Measurements from ENCODE around the gene C12orf56. TPM values are rescaled to one million over a fixed set of nuclear protein-coding genes. Genes with fewer than 3 reads are reported as not detected.
A peak's percentile ranks its signal among the peaks of the same experiment; 100 is the strongest.

The C12orf56 gene
- total RNA-seq, 2 experiments from 2014 or later: not detected

- H3K36me3 Mint-ChIP-seq (ENCODE audit: low read depth): no peaks in the 10 kb centered on the region
- POLR2A ChIA-PET: no interaction called here
- H3K9me3 Mint-ChIP-seq: no peaks in the 10 kb centered on the region
- H3K27me3 Mint-ChIP-seq: no peaks in the 10 kb centered on the region
- no peak for DNase-seq
- H3K27ac Mint-ChIP-seq: no peak overlapping the region
- CTCF ChIA-PET: interaction anchor here (0.6 kb wide), 1 partner anchor 60 kb away, joined by 3 read pairs; no protein-coding TSS in a partner anchor
- H3K4me3 Mint-ChIP-seq: no peak overlapping the region
- no peaks in the 10 kb centered on the region for H3K4me1 Mint-ChIP-seq
Measured at GRCh38 chr12:64278421-64278820, 112.1 kb downstream of the C12orf56 start.

- ChIA-PET CTCF (no interaction called here), POLR2A (no interaction called here)
- H3K4me1 Mint-ChIP-seq: no peaks in the 10 kb centered on the region
Measured at GRCh38 chr12:64273527-64274403, 116.8 kb downstream of the C12orf56 start.

GRCh38 chr12:64270411-64270810, 120.1 kb downstream of the C12orf56 start:
- POLR2A ChIA-PET: no interaction called here
- Mint-ChIP-seq H3K4me1 (no peaks in the 10 kb centered on the region), H3K4me3 (no peak overlapping the region), H3K27ac (no peak overlapping the region), H3K36me3 (ENCODE audit: low read depth) (no peaks in the 10 kb centered on the region), H3K27me3 (no peaks in the 10 kb centered on the region), H3K9me3 (no peaks in the 10 kb centered on the region)
- no peak for DNase-seq
- CTCF ChIA-PET: no interaction called here

More at GRCh38 chr12:64273527-64274403, 116.8 kb downstream of the C12orf56 start:
- H3K9me3 Mint-ChIP-seq: no peaks in the 10 kb centered on the region
- no peak overlapping the region for H3K27ac Mint-ChIP-seq
- no peak overlapping the region for H3K4me3 Mint-ChIP-seq
- no peaks in the 10 kb centered on the region for H3K27me3 Mint-ChIP-seq
- no peaks in the 10 kb centered on the region for H3K36me3 Mint-ChIP-seq (ENCODE audit: low read depth)
- DNase-seq: peak; percentile 27

- ChIA-PET CTCF (interaction anchor here (0.8 kb wide), 1 partner anchor 98 kb away, joined by 3 read pairs; no protein-coding TSS in a partner anchor), POLR2A (no interaction called here)
- no peaks in the 10 kb centered on the region for H3K27me3 Mint-ChIP-seq
Measured at GRCh38 chr12:64269161-64269560, 121.4 kb downstream of the C12orf56 start.

GRCh38 chr12:64268409-64268808, 122.1 kb downstream of the C12orf56 start:
- ChIA-PET CTCF (no interaction called here), POLR2A (no interaction called here)
- Mint-ChIP-seq H3K4me3 (no peak overlapping the region), H3K36me3 (ENCODE audit: low read depth) (no peaks in the 10 kb centered on the region), H3K27ac (no peak overlapping the region), H3K9me3 (no peaks in the 10 kb centered on the region), H3K27me3 (no peaks in the 10 kb centered on the region), H3K4me1 (no peaks in the 10 kb centered on the region)
- DNase-seq: no peak

More at GRCh38 chr12:64269161-64269560, 121.4 kb downstream of the C12orf56 start:
- Mint-ChIP-seq H3K36me3 (ENCODE audit: low read depth) (no peaks in the 10 kb centered on the region), H3K4me3 (no peak overlapping the region), H3K9me3 (no peaks in the 10 kb centered on the region), H3K27ac (no peak overlapping the region), H3K4me1 (no peaks in the 10 kb centered on the region)
- DNase-seq: no peak

GRCh38 chr12:64265839-64266238, 124.7 kb downstream of the C12orf56 start:
- POLR2A ChIA-PET: no interaction called here
- no peak for DNase-seq
- CTCF ChIA-PET: interaction anchor here (0.5 to 0.6 kb wide), 2 partner anchors 433 to 519 kb away, joined by 3 read pairs; no protein-coding TSS in a partner anchor
- Mint-ChIP-seq H3K4me3 (no peak overlapping the region), H3K9me3 (no peaks in the 10 kb centered on the region), H3K27me3 (no peaks in the 10 kb centered on the region), H3K27ac (no peak overlapping the region), H3K4me1 (no peaks in the 10 kb centered on the region), H3K36me3 (ENCODE audit: low read depth) (no peaks in the 10 kb centered on the region)

- Mint-ChIP-seq H3K27ac (no peak overlapping the region), H3K4me3 (no peak overlapping the region), H3K9me3 (no peaks in the 10 kb centered on the region), H3K4me1 (no peaks in the 10 kb centered on the region), H3K36me3 (ENCODE audit: low read depth) (no peaks in the 10 kb centered on the region), H3K27me3 (no peaks in the 10 kb centered on the region)
- ChIA-PET CTCF (interaction anchor here (1.0 to 1.2 kb wide), 2 partner anchors 331 to 444 kb away, joined by 3 read pairs; no protein-coding TSS in a partner anchor), POLR2A (no interaction called here)
- no peak for DNase-seq
Measured at GRCh38 chr12:64261813-64262212, 128.7 kb downstream of the C12orf56 start.

GRCh38 chr12:64258576-64258975, 132.0 kb downstream of the C12orf56 start:
- H3K4me1 Mint-ChIP-seq: no peaks in the 10 kb centered on the region
- H3K27ac Mint-ChIP-seq: no peak overlapping the region
- H3K27me3 Mint-ChIP-seq: no peaks in the 10 kb centered on the region
- CTCF ChIA-PET: no interaction called here
- POLR2A ChIA-PET: no interaction called here
- H3K9me3 Mint-ChIP-seq: no peaks in the 10 kb centered on the region
- DNase-seq: no peak
- H3K36me3 Mint-ChIP-seq (ENCODE audit: low read depth): no peaks in the 10 kb centered on the region
- H3K4me3 Mint-ChIP-seq: no peak overlapping the region

- peak; percentile 39 for DNase-seq
- no peaks in the 10 kb centered on the region for H3K9me3 Mint-ChIP-seq
- H3K4me3 Mint-ChIP-seq: no peak overlapping the region
- CTCF ChIA-PET: interaction anchor here (1.3 kb wide), 1 partner anchor 429 kb away, joined by 3 read pairs; no protein-coding TSS in a partner anchor
- POLR2A ChIA-PET: no interaction called here
- no peaks in the 10 kb centered on the region for H3K4me1 Mint-ChIP-seq
- H3K27ac Mint-ChIP-seq: no peak overlapping the region
- H3K27me3 Mint-ChIP-seq: no peaks in the 10 kb centered on the region
- H3K36me3 Mint-ChIP-seq (ENCODE audit: low read depth): no peaks in the 10 kb centered on the region
Measured at GRCh38 chr12:64256166-64256800, 134.3 kb downstream of the C12orf56 start.

GRCh38 chr12:64255249-64255648, 135.3 kb downstream of the C12orf56 start:
- no peak overlapping the region for H3K27ac Mint-ChIP-seq
- DNase-seq: no peak
- CTCF ChIA-PET: no interaction called here
- POLR2A ChIA-PET: no interaction called here
- H3K4me1 Mint-ChIP-seq: no peaks in the 10 kb centered on the region
- H3K27me3 Mint-ChIP-seq: no peaks in the 10 kb centered on the region
- no peaks in the 10 kb centered on the region for H3K9me3 Mint-ChIP-seq
- H3K4me3 Mint-ChIP-seq: no peak overlapping the region
- no peaks in the 10 kb centered on the region for H3K36me3 Mint-ChIP-seq (ENCODE audit: low read depth)

- no peak overlapping the region for H3K4me3 Mint-ChIP-seq
- no peaks in the 10 kb centered on the region for H3K27me3 Mint-ChIP-seq
- ChIA-PET CTCF (no interaction called here), POLR2A (no interaction called here)
- no peaks in the 10 kb centered on the region for H3K9me3 Mint-ChIP-seq
- H3K27ac Mint-ChIP-seq: no peak overlapping the region
- no peaks in the 10 kb centered on the region for H3K4me1 Mint-ChIP-seq
- no peaks in the 10 kb centered on the region for H3K36me3 Mint-ChIP-seq (ENCODE audit: low read depth)
- no peak for DNase-seq
Measured at GRCh38 chr12:64253356-64253755, 137.2 kb downstream of the C12orf56 start.

GRCh38 chr12:64252681-64253080, 137.9 kb downstream of the C12orf56 start:
- H3K36me3 Mint-ChIP-seq (ENCODE audit: low read depth): no peaks in the 10 kb centered on the region
- DNase-seq: no peak
- CTCF ChIA-PET: no interaction called here
- H3K9me3 Mint-ChIP-seq: no peaks in the 10 kb centered on the region
- POLR2A ChIA-PET: no interaction called here
- no peak overlapping the region for H3K4me3 Mint-ChIP-seq
- no peak overlapping the region for H3K27ac Mint-ChIP-seq
- no peaks in the 10 kb centered on the region for H3K4me1 Mint-ChIP-seq
- H3K27me3 Mint-ChIP-seq: no peaks in the 10 kb centered on the region

- no peak overlapping the region for H3K4me3 Mint-ChIP-seq
- ChIA-PET POLR2A (no interaction called here), CTCF (no interaction called here)
- no peaks in the 10 kb centered on the region for H3K36me3 Mint-ChIP-seq (ENCODE audit: low read depth)
- H3K9me3 Mint-ChIP-seq: no peaks in the 10 kb centered on the region
- no peaks in the 10 kb centered on the region for H3K27me3 Mint-ChIP-seq
- no peak for DNase-seq
- H3K27ac Mint-ChIP-seq: no peak overlapping the region
- H3K4me1 Mint-ChIP-seq: no peaks in the 10 kb centered on the region
Measured at GRCh38 chr12:64243809-64244208, 146.7 kb downstream of the C12orf56 start.
